H9 (cell line): Measurements from ENCODE around the gene ASCL3. TPM values are rescaled to one million over a fixed set of nuclear protein-coding genes. Genes with fewer than 3 reads are reported as not detected.

ENCODE experiments used
- DNase-seq: peaks from one replicate; pipeline ENCODE4 v3.0.0-alpha.2; 2017
- H2AFZ ChIP-seq: one replicate; pipeline ENCODE4 v1.6.1; 2013; ENCODE audit warnings: mild to moderate bottlenecking, low read length, control low read depth, moderate library complexity
- H2AK5ac ChIP-seq: 2 replicates; pipeline ENCODE4 v1.6.1; 2013; ENCODE audit warnings: low read length, control low read depth, mixed read lengths; ENCODE audit not compliant: insufficient read length
- H2BK120ac ChIP-seq: one replicate; pipeline ENCODE4 v1.6.1; 2013; ENCODE audit warnings: low read depth, mild to moderate bottlenecking, low read length, control low read depth, inconsistent platforms; ENCODE audit not compliant: poor library complexity, severe bottlenecking
- H2BK12ac ChIP-seq: 2 replicates; pipeline ENCODE4 v1.6.1; 2013; ENCODE audit warnings: low read length, control low read depth, mixed read lengths, low read depth; ENCODE audit not compliant: insufficient read length
- H2BK15ac ChIP-seq: 2 replicates; pipeline ENCODE4 v1.6.1; 2013; ENCODE audit warnings: low read depth, low read length, control low read depth
- H2BK20ac ChIP-seq: one replicate; pipeline ENCODE4 v1.6.1; 2013; ENCODE audit warnings: low read depth, mild to moderate bottlenecking, low read length, control low read depth, inconsistent platforms; ENCODE audit not compliant: poor library complexity, severe bottlenecking
- H2BK5ac ChIP-seq: 2 replicates; pipeline ENCODE4 v1.6.1; 2013; ENCODE audit warnings: low read length, control low read depth, mixed read lengths; ENCODE audit not compliant: insufficient read length
- H3K14ac ChIP-seq: 2 replicates; pipeline ENCODE4 v1.6.1; 2013; ENCODE audit warnings: low read length, control low read depth; ENCODE audit not compliant: insufficient read depth
- H3K18ac ChIP-seq: 2 replicates; pipeline ENCODE4 v1.6.1; 2013; ENCODE audit warnings: low read depth, mild to moderate bottlenecking, mixed read lengths, low read length, control low read depth; ENCODE audit not compliant: insufficient read length
- H3K23ac ChIP-seq: 2 replicates; pipeline ENCODE4 v1.6.1; 2013; ENCODE audit warnings: low read length, control low read depth, mixed read lengths, low read depth; ENCODE audit not compliant: insufficient read length
- H3K23me2 ChIP-seq: 2 replicates; pipeline ENCODE4 v1.6.1; 2013; ENCODE audit warnings: low read depth, mild to moderate bottlenecking, mixed read lengths, low read length, control low read depth; ENCODE audit not compliant: insufficient read length, poor library complexity, severe bottlenecking
- H3K27ac ChIP-seq: 2 replicates; pipeline ENCODE4 v1.5.1; 2013; ENCODE audit warnings: low read length, control low read depth, mixed read lengths, low read depth; ENCODE audit not compliant: insufficient read length
- H3K27me3 ChIP-seq: 2 replicates; pipeline ENCODE4 v1.6.1; 2013; ENCODE audit warnings: low read length, control low read depth, inconsistent platforms; ENCODE audit not compliant: insufficient read depth
- H3K4ac ChIP-seq: 2 replicates; pipeline ENCODE4 v1.6.1; 2013; ENCODE audit warnings: low read depth, mild to moderate bottlenecking, control low read depth, inconsistent platforms, low read length, moderate library complexity
- H3K4me1 ChIP-seq: 2 replicates; pipeline ENCODE4 v1.6.1; 2013; ENCODE audit warnings: low read length, control low read depth, inconsistent platforms; ENCODE audit not compliant: insufficient read depth
- H3K4me2 ChIP-seq: 2 replicates; pipeline ENCODE4 v1.6.1; 2013; ENCODE audit warnings: low read length, control low read depth, mixed read lengths; ENCODE audit not compliant: insufficient read length, insufficient read depth
- H3K56ac ChIP-seq: 2 replicates; pipeline ENCODE4 v1.6.1; 2013; ENCODE audit warnings: low read depth, mild to moderate bottlenecking, mixed read lengths, low read length, control low read depth; ENCODE audit not compliant: insufficient read length
- H3K79me1 ChIP-seq: 2 replicates; pipeline ENCODE4 v1.6.1; 2013; ENCODE audit warnings: low read depth, mild to moderate bottlenecking, moderate library complexity, low read length, control low read depth, inconsistent platforms; ENCODE audit not compliant: insufficient read depth, poor library complexity, severe bottlenecking
- H3K79me2 ChIP-seq: 2 replicates; pipeline ENCODE4 v1.6.1; 2013; ENCODE audit warnings: low read length, control low read depth, inconsistent platforms; ENCODE audit not compliant: insufficient read depth
- H3K9ac ChIP-seq: 2 replicates; pipeline ENCODE4 v1.6.1; 2013; ENCODE audit warnings: low read length, control low read depth, mixed read lengths; ENCODE audit not compliant: insufficient read length; ENCODE audit errors: extremely low read depth
- H3K9me3 ChIP-seq: one replicate; pipeline ENCODE4 v1.6.1; 2013; ENCODE audit warnings: low read depth, low read length, inconsistent platforms; ENCODE audit not compliant: control insufficient read depth
- H3T11ph ChIP-seq: one replicate; pipeline ENCODE4 v1.6.1; 2013; ENCODE audit warnings: mild to moderate bottlenecking, low read length, control low read depth, inconsistent platforms
- H4K20me1 ChIP-seq: one replicate; pipeline ENCODE4 v1.6.1; 2013; ENCODE audit not compliant: control insufficient read depth, insufficient read length, insufficient read depth
- H4K5ac ChIP-seq: 2 replicates; pipeline ENCODE4 v1.6.1; 2013; ENCODE audit warnings: low read depth, mild to moderate bottlenecking, mixed read lengths, low read length, control low read depth; ENCODE audit not compliant: insufficient read length
- H4K8ac ChIP-seq: replicated peaks from 2 replicates; pipeline ENCODE4 v1.6.1; 2013; ENCODE audit warnings: low read length, control low read depth, mixed read lengths, low read depth; ENCODE audit not compliant: insufficient read length
- H4K91ac ChIP-seq: 2 replicates; pipeline ENCODE4 v1.6.1; 2013; ENCODE audit warnings: low read depth, mild to moderate bottlenecking, moderate library complexity, mixed read lengths, low read length, control low read depth; ENCODE audit not compliant: insufficient read length
- H3K27ac Mint-ChIP-seq, 3 experiments: 2 replicates in 2 of 3; 3 replicates in 1 of 3; pipeline ENCODE4 v1.8.0; 2020 to 2021; ENCODE audit warnings: mixed read lengths in 3 of 3, mild to moderate bottlenecking in 1 of 3, moderate library complexity in 1 of 3
- H3K27me3 Mint-ChIP-seq: 2 replicates; pipeline ENCODE4 v1.8.0; 2021; ENCODE audit warnings: low read depth, mild to moderate bottlenecking, moderate library complexity, mixed read lengths
- H3K36me3 Mint-ChIP-seq, 3 experiments: 2 replicates in 2 of 3; 3 replicates in 1 of 3; pipeline ENCODE4 v1.8.0; 2020 to 2021; ENCODE audit warnings: low read depth in 3 of 3, mixed read lengths in 3 of 3; ENCODE audit not compliant: insufficient read depth in 1 of 3
- H3K4me1 Mint-ChIP-seq, 2 experiments: 2 replicates each; pipeline ENCODE4 v1.8.0; 2020; ENCODE audit warnings: mixed read lengths in 2 of 2
- H3K4me3 Mint-ChIP-seq, 2 experiments: 2 replicates in 1 of 2; 3 replicates in 1 of 2; pipeline ENCODE4 v1.8.0; 2020 to 2021; ENCODE audit warnings: mild to moderate bottlenecking in 2 of 2, mixed read lengths in 2 of 2, moderate library complexity in 1 of 2
- H3K9me3 Mint-ChIP-seq, 2 experiments: 2 replicates in 1 of 2; 3 replicates in 1 of 2; pipeline ENCODE4 v1.8.0; 2020; ENCODE audit warnings: mild to moderate bottlenecking in 2 of 2, mixed read lengths in 2 of 2, moderate library complexity in 1 of 2
- WGBS: extraction: QIAGEN DNeasy Blood & Tissue Kit; methylation state at CpG from one replicate; pipeline ENCODE4 v1.1.7; 2013; ENCODE audit warnings: missing lambda C conversion rate, low lambda C conversion rate, mixed read lengths; ENCODE audit not compliant: insufficient read length; ENCODE audit errors: extremely low coverage; 5-methylcytosine and 5-hydroxymethylcytosine counted together
- total RNA-seq: library from RNA; stranded (reverse); gene quantifications from 2 replicates; pipeline ENCODE4 v1.2.1, GENCODE V29; 2021
- TF ChIP-seq, protein P1 (sequence below): fragments of 200-600 bp; sonication (generic); conservative IDR thresholded peaks from 3 replicates; pipeline ENCODE4 v1.8.0; 2021; ENCODE audit warnings: antibody characterized with exemption, mild to moderate bottlenecking

The ASCL3 gene
- total RNA-seq, 1 experiment from 2014 or later, result not detected

GRCh38 chr11:8947230-8947943 lies 4.6 kb upstream of the ASCL3 start:
- H3K4ac ChIP-seq, result no peak overlapping the region
- H3K27ac ChIP-seq, result no peak overlapping the region
- H2BK5ac ChIP-seq, result no peak overlapping the region
- H3K9me3 Mint-ChIP-seq, result no peaks in the 10 kb centered on the region; a peak in 1 of 5 replicates
- no peak overlapping the region for H2BK20ac ChIP-seq
- no peak overlapping the region for H3K23ac ChIP-seq
- no peak overlapping the region for H4K91ac ChIP-seq
- no peaks in the 10 kb centered on the region for H3K4me1 ChIP-seq
- no peak overlapping the region for H3K4me3 Mint-ChIP-seq
- H3K27me3 Mint-ChIP-seq, result no peaks in the 10 kb centered on the region
- no peaks in the 10 kb centered on the region for H3K79me1 ChIP-seq
- H3K4me1 Mint-ChIP-seq, result peaks cover 6 to 7% of the 10 kb centered on the region in 2 experiments; a peak in 3 of 4 replicates
- H3K18ac ChIP-seq, result no peak overlapping the region
- H3K36me3 Mint-ChIP-seq, result peaks cover 0 to 22% (median 0%) of the 10 kb centered on the region in 3 experiments; a peak in 4 of 7 replicates
- H3T11ph ChIP-seq, result no peak overlapping the region
- H3K9me3 ChIP-seq, result no peaks in the 10 kb centered on the region
- no peak overlapping the region for H4K5ac ChIP-seq
- no peaks in the 10 kb centered on the region for H3K27me3 ChIP-seq
- H4K8ac ChIP-seq, result no peak overlapping the region
- no peak overlapping the region for H2BK120ac ChIP-seq
- no peak overlapping the region for H2AFZ ChIP-seq
- no peak overlapping the region for H2BK12ac ChIP-seq
- H3K14ac ChIP-seq, result no peak overlapping the region
- H3K9ac ChIP-seq, result no peak overlapping the region
- no peaks in the 10 kb centered on the region for H3K79me2 ChIP-seq
- DNase-seq, result no peak
- H2BK15ac ChIP-seq, result no peak overlapping the region
- no peaks in the 10 kb centered on the region for H3K23me2 ChIP-seq
- TF ChIP-seq, protein P1, sequence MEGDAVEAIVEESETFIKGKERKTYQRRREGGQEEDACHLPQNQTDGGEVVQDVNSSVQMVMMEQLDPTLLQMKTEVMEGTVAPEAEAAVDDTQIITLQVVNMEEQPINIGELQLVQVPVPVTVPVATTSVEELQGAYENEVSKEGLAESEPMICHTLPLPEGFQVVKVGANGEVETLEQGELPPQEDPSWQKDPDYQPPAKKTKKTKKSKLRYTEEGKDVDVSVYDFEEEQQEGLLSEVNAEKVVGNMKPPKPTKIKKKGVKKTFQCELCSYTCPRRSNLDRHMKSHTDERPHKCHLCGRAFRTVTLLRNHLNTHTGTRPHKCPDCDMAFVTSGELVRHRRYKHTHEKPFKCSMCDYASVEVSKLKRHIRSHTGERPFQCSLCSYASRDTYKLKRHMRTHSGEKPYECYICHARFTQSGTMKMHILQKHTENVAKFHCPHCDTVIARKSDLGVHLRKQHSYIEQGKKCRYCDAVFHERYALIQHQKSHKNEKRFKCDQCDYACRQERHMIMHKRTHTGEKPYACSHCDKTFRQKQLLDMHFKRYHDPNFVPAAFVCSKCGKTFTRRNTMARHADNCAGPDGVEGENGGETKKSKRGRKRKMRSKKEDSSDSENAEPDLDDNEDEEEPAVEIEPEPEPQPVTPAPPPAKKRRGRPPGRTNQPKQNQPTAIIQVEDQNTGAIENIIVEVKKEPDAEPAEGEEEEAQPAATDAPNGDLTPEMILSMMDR, result no peak
- peaks cover 3% of the 10 kb centered on the region for H4K20me1 ChIP-seq
- no peak overlapping the region for H3K4me2 ChIP-seq
- no CpG with 5 or more reads among the region's 4 CpGs for WGBS
- no peak overlapping the region for H3K27ac Mint-ChIP-seq
- no peak overlapping the region for H3K56ac ChIP-seq
- H2AK5ac ChIP-seq, result no peak overlapping the region
